GM10266 (cell line): ENCODE data around the gene RAPH1.
"Not testable (repeated sequence)": the region's sequence is repeated elsewhere in the genome, so short reads cannot be mapped to it uniquely, and the experiment has no call there.

Experiments
- DNase-seq: peaks from one replicate; pipeline ENCODE4 v3.0.0; 2012; ENCODE audit errors: extremely low spot score
- CTCF ChIP-seq: IDR thresholded peaks from 2 replicates; pipeline ENCODE4 v1.5.1; 2012; ENCODE audit warnings: mild to moderate bottlenecking, low read depth; ENCODE audit not compliant: control insufficient read depth, insufficient read depth; ENCODE audit errors: missing control alignments

RAPH1 gene

GRCh38 chr2:203432811-203433210 is 102.3 kb downstream of the RAPH1 start:
- DNase-seq: no peak
- TF ChIP-seq CTCF: no peak

GRCh38 chr2:203431391-203432185 is 103.5 kb downstream of the RAPH1 start:
- no peak for DNase-seq
- TF ChIP-seq CTCF: no peak

GRCh38 chr2:203429643-203430042 is 105.5 kb downstream of the RAPH1 start:
- DNase-seq: not testable (repeated sequence)

- no peak for TF ChIP-seq CTCF
- no peak for DNase-seq
These were observed 108.0 kb downstream of the RAPH1 start for GRCh38 chr2:203427061-203427460.

- DNase-seq: no peak
- TF ChIP-seq CTCF: no peak
These were observed 116.8 kb downstream of the RAPH1 start for GRCh38 chr2:203418271-203418670.

GRCh38 chr2:203413796-203414195 is 121.3 kb downstream of the RAPH1 start:
- no peak for DNase-seq
- TF ChIP-seq CTCF: no peak

- DNase-seq: no peak
- no peak for TF ChIP-seq CTCF
These were observed 122.4 kb downstream of the RAPH1 start for GRCh38 chr2:203412546-203413331.
